Measurements from ENCODE around the gene SPATA16. TPM values are rescaled to one million over a fixed set of nuclear protein-coding genes. Genes with fewer than 3 reads are reported as not detected.
"Not testable (repeated sequence)": the region's sequence is repeated elsewhere in the genome, so short reads cannot be mapped to it uniquely, and the experiment has no call there.

The SPATA16 gene
- polyA plus RNA-seq, 3 donors = not detected

- WGBS, 3 donors = 27 to 40% (median 29%) methylated on average over 3 of the region's 3 CpGs
- H3K27ac ChIP-seq (ENCODE audit: low read depth, low read length) = no peak overlapping the region
Observed at GRCh38 chr3:172869368-172869771, 271.7 kb downstream of the SPATA16 start.

GRCh38 chr3:172868582-172869200, 272.3 kb downstream of the SPATA16 start:
- 93 to 97% (median 94%) methylated on average over 2 of the region's 2 CpGs for WGBS, 3 donors
- H3K27ac ChIP-seq (ENCODE audit: low read depth, low read length) = no peak overlapping the region

GRCh38 chr3:172866726-172867350, 274.2 kb downstream of the SPATA16 start:
- 94 to 97% (median 96%) methylated on average over 37 to 38 of the region's 38 CpGs for WGBS, 3 donors
- H3K27ac ChIP-seq (ENCODE audit: low read depth, low read length) = not testable (repeated sequence)

- 85 to 92% (median 86%) methylated on average over 2 of the region's 2 CpGs for WGBS, 3 donors
- no peak overlapping the region for H3K27ac ChIP-seq (ENCODE audit: low read depth, low read length)
Observed at GRCh38 chr3:172859041-172859440, 282.0 kb downstream of the SPATA16 start.

- 26 to 60% (median 40%) methylated on average over 4 of the region's 4 CpGs for WGBS, 3 donors
- H3K27ac ChIP-seq (ENCODE audit: low read depth, low read length) = no peak overlapping the region
Observed at GRCh38 chr3:172856795-172857742, 284.0 kb downstream of the SPATA16 start.

- H3K27ac ChIP-seq (ENCODE audit: low read depth, low read length) = no peak overlapping the region
Observed at GRCh38 chr3:172855037-172855436, 286.0 kb downstream of the SPATA16 start.

- 55 to 62% (median 56%) methylated on average over 3 of the region's 3 CpGs for WGBS, 3 donors
- H3K27ac ChIP-seq (ENCODE audit: low read depth, low read length) = no peak overlapping the region
Observed at GRCh38 chr3:172853921-172854666, 286.9 kb downstream of the SPATA16 start.

GRCh38 chr3:172853005-172853404, 288.0 kb downstream of the SPATA16 start:
- 76 to 87% (median 83%) methylated on average over 1 of the region's 1 CpG for WGBS, 3 donors
- no peak overlapping the region for H3K27ac ChIP-seq (ENCODE audit: low read depth, low read length)

GRCh38 chr3:172848910-172849309, 292.1 kb downstream of the SPATA16 start:
- no peak overlapping the region for H3K27ac ChIP-seq (ENCODE audit: low read depth, low read length)
- WGBS, 3 donors = 26 to 36% (median 32%) methylated on average over 1 of the region's 1 CpG

GRCh38 chr3:172847292-172847691, 293.7 kb downstream of the SPATA16 start:
- H3K27ac ChIP-seq (ENCODE audit: low read depth, low read length) = no peak overlapping the region

- no peak overlapping the region for H3K27ac ChIP-seq (ENCODE audit: low read depth, low read length)
- 72 to 81% (median 73%) methylated on average over 2 of the region's 2 CpGs for WGBS, 3 donors
Observed at GRCh38 chr3:172846706-172847105, 294.3 kb downstream of the SPATA16 start.

- WGBS, 3 donors = 47 to 71% (median 47%) methylated on average over 4 of the region's 4 CpGs
Observed at GRCh38 chr3:172846103-172846561, 294.9 kb downstream of the SPATA16 start.

GRCh38 chr3:172844428-172844827, 296.6 kb downstream of the SPATA16 start:
- WGBS, 3 donors = 78 to 84% (median 81%) methylated on average over 4 of the region's 4 CpGs
- H3K27ac ChIP-seq (ENCODE audit: low read depth, low read length) = no peak overlapping the region

More at GRCh38 chr3:172846103-172846561, 294.9 kb downstream of the SPATA16 start:
- no peak overlapping the region for H3K27ac ChIP-seq (ENCODE audit: low read depth, low read length)

GRCh38 chr3:172840913-172841312, 300.1 kb downstream of the SPATA16 start:
- H3K27ac ChIP-seq (ENCODE audit: low read depth, low read length) = no peak overlapping the region
- 46 to 58% (median 52%) methylated on average over 4 of the region's 4 CpGs for WGBS, 3 donors

- no peak overlapping the region for H3K27ac ChIP-seq (ENCODE audit: low read depth, low read length)
- 73 to 83% (median 74%) methylated on average over 4 of the region's 4 CpGs for WGBS, 3 donors
Observed at GRCh38 chr3:172840463-172840862, 300.6 kb downstream of the SPATA16 start.

- H3K27ac ChIP-seq (ENCODE audit: low read depth, low read length) = no peak overlapping the region
- WGBS, 3 donors = 19 to 49% (median 43%) methylated on average over 4 of the region's 4 CpGs
Observed at GRCh38 chr3:172839679-172840078, 301.4 kb downstream of the SPATA16 start.

All from adipose tissue (tissue), 3 donors.